ENCODE measurements around the gene PROZ.

Gene PROZ

DNA sequence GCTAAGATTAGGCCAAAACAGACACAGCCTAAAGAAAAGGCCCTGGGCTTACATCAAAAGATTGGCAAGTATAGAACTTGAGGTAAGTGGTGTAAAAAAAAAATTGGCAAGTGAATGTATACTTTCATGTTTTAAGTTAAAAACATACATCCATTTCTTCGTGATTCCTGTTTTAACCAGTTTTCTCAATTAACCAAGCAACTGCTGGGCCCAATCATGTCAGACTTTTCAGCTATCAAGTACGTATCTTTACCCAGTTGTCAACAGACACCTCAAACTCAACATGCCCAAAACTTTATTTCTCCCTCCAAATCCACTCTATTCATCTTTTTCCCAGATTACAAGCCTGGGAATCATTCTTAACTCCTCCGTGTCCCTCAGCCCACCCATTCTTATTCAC, 49.0 kb downstream of the PROZ start:
- peaks cover 91% of the 10 kb centered on the region for H3K79me2 ChIP-seq (ENCODE audit: low read length)
- H3K27me3 ChIP-seq (ENCODE audit: low read depth, low read length), result no peaks in the 10 kb centered on the region
- H3K4me2 ChIP-seq (ENCODE audit: low read length), result peak overlapping the region; percentile 95
- peaks cover 41% of the 10 kb centered on the region for H3K36me3 ChIP-seq (replicated peaks; ENCODE audit: low read depth, low read length)
- H2AFZ ChIP-seq (ENCODE audit: low read depth, low read length), result no peak overlapping the region
- H3K27ac ChIP-seq (ENCODE audit: low read length), result no peak overlapping the region
- TF ChIP-seq, protein P1, sequence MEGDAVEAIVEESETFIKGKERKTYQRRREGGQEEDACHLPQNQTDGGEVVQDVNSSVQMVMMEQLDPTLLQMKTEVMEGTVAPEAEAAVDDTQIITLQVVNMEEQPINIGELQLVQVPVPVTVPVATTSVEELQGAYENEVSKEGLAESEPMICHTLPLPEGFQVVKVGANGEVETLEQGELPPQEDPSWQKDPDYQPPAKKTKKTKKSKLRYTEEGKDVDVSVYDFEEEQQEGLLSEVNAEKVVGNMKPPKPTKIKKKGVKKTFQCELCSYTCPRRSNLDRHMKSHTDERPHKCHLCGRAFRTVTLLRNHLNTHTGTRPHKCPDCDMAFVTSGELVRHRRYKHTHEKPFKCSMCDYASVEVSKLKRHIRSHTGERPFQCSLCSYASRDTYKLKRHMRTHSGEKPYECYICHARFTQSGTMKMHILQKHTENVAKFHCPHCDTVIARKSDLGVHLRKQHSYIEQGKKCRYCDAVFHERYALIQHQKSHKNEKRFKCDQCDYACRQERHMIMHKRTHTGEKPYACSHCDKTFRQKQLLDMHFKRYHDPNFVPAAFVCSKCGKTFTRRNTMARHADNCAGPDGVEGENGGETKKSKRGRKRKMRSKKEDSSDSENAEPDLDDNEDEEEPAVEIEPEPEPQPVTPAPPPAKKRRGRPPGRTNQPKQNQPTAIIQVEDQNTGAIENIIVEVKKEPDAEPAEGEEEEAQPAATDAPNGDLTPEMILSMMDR (IDR thresholded peaks at IDR 0.05; ENCODE audit: low read depth, low read length), result no peak
- no peak for TF ChIP-seq EZH2phosphoT487 (IDR thresholded peaks at IDR 0.05; ENCODE audit: low read depth)
- peaks cover 62% of the 10 kb centered on the region for H4K20me1 ChIP-seq (ENCODE audit: insufficient read depth, low read length)
- H3K4me3 ChIP-seq (ENCODE audit: low read length), result peak overlapping the region; percentile 83
- H3K9ac ChIP-seq (ENCODE audit: low read length), result peak overlapping the region; percentile 96
- no peaks in the 10 kb centered on the region for H3K9me3 ChIP-seq (ENCODE audit: insufficient read depth, low read length)
- peaks cover 24% of the 10 kb centered on the region for H3K4me1 ChIP-seq (ENCODE audit: low read length)

DNA sequence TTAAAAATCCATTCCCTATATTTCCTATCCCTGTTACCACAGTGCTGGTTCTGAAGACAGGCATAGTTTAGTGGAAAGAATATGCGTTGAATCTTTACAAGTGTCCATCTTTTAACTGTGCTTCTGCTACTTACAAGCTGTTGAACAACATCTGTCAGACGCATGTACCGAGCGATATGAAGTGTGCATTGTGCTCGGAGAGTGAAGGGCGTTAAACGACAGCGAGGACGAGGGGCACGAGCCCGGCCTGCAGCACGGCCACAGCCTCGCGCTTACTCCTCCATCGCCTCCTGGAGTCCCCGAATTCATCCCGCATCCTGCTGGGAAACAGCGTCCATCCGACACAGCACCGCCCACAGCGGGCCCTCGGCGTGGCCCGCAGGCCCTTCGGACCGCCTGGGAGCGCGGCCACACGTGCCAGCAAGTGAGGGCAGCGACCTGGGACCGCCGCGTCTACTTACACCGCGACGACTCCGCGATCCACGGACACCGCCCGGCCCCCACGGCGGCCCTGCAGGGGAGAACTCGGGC, 49.5 kb downstream of the PROZ start:
- Histone ChIP-seq H4K20me1 (ENCODE audit: insufficient read depth, low read length) (peaks cover 61% of the 10 kb centered on the region), H3K4me1 (ENCODE audit: low read length) (peaks cover 24% of the 10 kb centered on the region), H3K4me3 (ENCODE audit: low read length) (peak overlapping the region; percentile 83), H3K9me3 (ENCODE audit: insufficient read depth, low read length) (no peaks in the 10 kb centered on the region), H3K36me3 (replicated peaks; ENCODE audit: low read depth, low read length) (peaks cover 41% of the 10 kb centered on the region), H3K79me2 (ENCODE audit: low read length) (peaks cover 91% of the 10 kb centered on the region), H2AFZ (ENCODE audit: low read depth, low read length) (no peak overlapping the region), H3K27ac (ENCODE audit: low read length) (peak overlapping the region; percentile 90), H3K9ac (ENCODE audit: low read length) (peak overlapping the region; percentile 96), H3K4me2 (ENCODE audit: low read length) (peak overlapping the region; percentile 95), H3K27me3 (ENCODE audit: low read depth, low read length) (no peaks in the 10 kb centered on the region)
- TF ChIP-seq, protein P1 (IDR thresholded peaks at IDR 0.05; ENCODE audit: low read depth, low read length), result no peak
- no peak for TF ChIP-seq EZH2phosphoT487 (IDR thresholded peaks at IDR 0.05; ENCODE audit: low read depth)

DNA sequence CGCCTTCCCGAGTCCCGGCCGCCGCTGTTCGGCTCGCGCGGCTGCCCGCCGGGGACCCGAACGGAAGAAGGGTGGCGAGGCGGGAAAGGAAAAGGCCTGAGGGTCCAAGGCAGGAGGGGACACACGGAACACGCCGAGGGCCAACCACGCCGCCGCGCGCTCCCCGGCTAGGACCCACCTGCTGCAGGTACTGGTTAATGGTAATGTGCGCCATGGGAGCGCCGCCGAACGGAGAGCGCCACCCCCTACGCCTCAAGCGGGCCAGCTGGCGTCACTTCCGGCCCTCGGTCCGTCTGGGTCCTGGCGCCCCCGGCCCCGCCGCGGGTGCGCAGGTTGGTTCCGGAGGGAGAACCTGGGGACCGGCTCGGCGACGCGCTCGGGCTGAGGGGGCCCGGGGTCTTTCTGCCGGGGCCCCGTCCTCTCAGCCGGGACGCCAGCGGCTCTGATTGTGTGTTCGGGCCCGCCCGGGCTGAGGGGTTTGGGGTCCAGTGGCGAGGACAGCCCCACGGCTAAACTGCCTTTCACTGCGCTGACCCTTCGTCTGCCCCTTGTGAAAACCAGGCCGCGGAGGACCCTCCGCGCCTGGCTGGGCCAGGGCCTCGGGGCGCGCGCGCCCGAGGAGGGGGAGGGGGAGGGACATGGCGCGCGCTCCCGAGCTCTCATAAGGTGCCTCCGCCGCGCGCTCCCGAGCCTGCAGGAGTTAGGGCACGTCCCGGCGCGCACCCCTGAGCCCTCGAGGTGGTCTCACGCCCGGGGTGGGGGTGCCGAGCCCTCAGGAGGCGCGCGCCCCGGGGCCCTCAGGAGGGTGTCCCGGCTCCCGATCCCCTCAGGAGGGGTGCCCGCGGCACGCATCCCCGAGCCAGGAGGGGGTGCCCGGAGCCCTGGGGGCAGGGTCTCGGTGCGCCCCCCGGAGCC, 50.2 kb downstream of the PROZ start, which contains the start of gene PCID2:
Gene PCID2, minus strand, starts transcription at position 249 of the 915 bp plus-strand sequence. Its CDS starts 35 bp downstream, at position 214.
- H3K36me3 ChIP-seq (replicated peaks; ENCODE audit: low read depth, low read length), result peaks cover 39% of the 10 kb centered on the region
- H3K4me3 ChIP-seq (ENCODE audit: low read length), result peak within 1 kb of the TSS; percentile 84
- peaks cover 24% of the 10 kb centered on the region for H3K4me1 ChIP-seq (ENCODE audit: low read length)
- peaks cover 61% of the 10 kb centered on the region for H4K20me1 ChIP-seq (ENCODE audit: insufficient read depth, low read length)
- H2AFZ ChIP-seq (ENCODE audit: low read depth, low read length), result peak within 1 kb of the TSS; percentile 61; the same call in 1 of the 2 replicates
- peak within 1 kb of the TSS; percentile 90 for H3K27ac ChIP-seq (ENCODE audit: low read length)
- TF ChIP-seq, protein P1 (IDR thresholded peaks at IDR 0.05; ENCODE audit: low read depth, low read length), result no peak
- TF ChIP-seq EZH2phosphoT487 (IDR thresholded peaks at IDR 0.05; ENCODE audit: low read depth), result no peak
- H3K27me3 ChIP-seq (ENCODE audit: low read depth, low read length), result no peaks in the 10 kb centered on the region
- H3K9me3 ChIP-seq (ENCODE audit: insufficient read depth, low read length), result no peaks in the 10 kb centered on the region
- peak within 1 kb of the TSS; percentile 96 for H3K9ac ChIP-seq (ENCODE audit: low read length)
- peak within 1 kb of the TSS; percentile 95 for H3K4me2 ChIP-seq (ENCODE audit: low read length)
- H3K79me2 ChIP-seq (ENCODE audit: low read length), result peaks cover 91% of the 10 kb centered on the region

DNA sequence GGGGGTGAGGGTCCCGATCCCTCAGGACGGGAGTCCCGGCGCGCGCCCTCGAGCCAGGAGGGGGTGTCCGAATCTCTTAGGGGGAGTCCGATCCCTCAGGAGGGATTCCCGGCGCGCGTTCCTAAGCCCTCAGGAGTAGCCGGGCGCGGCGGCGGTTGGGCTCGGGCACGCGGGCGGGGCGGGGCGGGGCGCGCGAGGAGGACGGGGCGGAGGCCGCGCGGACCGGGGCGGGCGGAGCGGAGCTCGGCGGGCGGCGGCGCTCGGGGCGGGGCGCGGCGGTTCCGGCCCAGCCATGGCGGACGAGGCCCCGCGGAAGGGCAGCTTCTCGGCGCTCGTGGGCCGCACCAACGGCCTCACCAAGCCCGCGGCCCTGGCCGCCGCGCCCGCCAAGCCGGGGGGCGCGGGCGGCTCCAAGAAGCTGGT, 50.9 kb downstream of the PROZ start, which contains the start of gene CUL4A:
Gene CUL4A, plus strand, starts transcription at position 278 of the 423 bp plus-strand sequence. Its CDS starts 15 bp downstream, at position 293.
- peaks cover 61% of the 10 kb centered on the region for H4K20me1 ChIP-seq (ENCODE audit: insufficient read depth, low read length)
- peaks cover 24% of the 10 kb centered on the region for H3K4me1 ChIP-seq (ENCODE audit: low read length)
- peak within 1 kb of the TSS; percentile 96 for H3K9ac ChIP-seq (ENCODE audit: low read length)
- peak within 1 kb of the TSS; percentile 84 for H3K4me3 ChIP-seq (ENCODE audit: low read length)
- peak within 1 kb of the TSS; percentile 95 for H3K4me2 ChIP-seq (ENCODE audit: low read length)
- TF ChIP-seq, protein P1 (IDR thresholded peaks at IDR 0.05; ENCODE audit: low read depth, low read length), result no peak
- TF ChIP-seq EZH2phosphoT487 (IDR thresholded peaks at IDR 0.05; ENCODE audit: low read depth), result no peak
- H3K27ac ChIP-seq (ENCODE audit: low read length), result peak within 1 kb of the TSS; percentile 90
- H3K36me3 ChIP-seq (replicated peaks; ENCODE audit: low read depth, low read length), result peaks cover 34% of the 10 kb centered on the region
- peaks cover 91% of the 10 kb centered on the region for H3K79me2 ChIP-seq (ENCODE audit: low read length)
- H3K27me3 ChIP-seq (ENCODE audit: low read depth, low read length), result no peaks in the 10 kb centered on the region
- no peaks in the 10 kb centered on the region for H3K9me3 ChIP-seq (ENCODE audit: insufficient read depth, low read length)
- H2AFZ ChIP-seq (ENCODE audit: low read depth, low read length), result peak within 1 kb of the TSS; percentile 61; the same call in 1 of the 2 replicates
